ENCODE data around the gene SMTN. TPM values are rescaled to one million over a fixed set of nuclear protein-coding genes. Genes with fewer than 3 reads are reported as not detected.

The SMTN gene
- total RNA-seq, 3 donors from 2014 or later (not counting 1 experiment from before 2014, with no cell fraction given): 2.1 to 4.3 (median 3.6) TPM

DNA sequence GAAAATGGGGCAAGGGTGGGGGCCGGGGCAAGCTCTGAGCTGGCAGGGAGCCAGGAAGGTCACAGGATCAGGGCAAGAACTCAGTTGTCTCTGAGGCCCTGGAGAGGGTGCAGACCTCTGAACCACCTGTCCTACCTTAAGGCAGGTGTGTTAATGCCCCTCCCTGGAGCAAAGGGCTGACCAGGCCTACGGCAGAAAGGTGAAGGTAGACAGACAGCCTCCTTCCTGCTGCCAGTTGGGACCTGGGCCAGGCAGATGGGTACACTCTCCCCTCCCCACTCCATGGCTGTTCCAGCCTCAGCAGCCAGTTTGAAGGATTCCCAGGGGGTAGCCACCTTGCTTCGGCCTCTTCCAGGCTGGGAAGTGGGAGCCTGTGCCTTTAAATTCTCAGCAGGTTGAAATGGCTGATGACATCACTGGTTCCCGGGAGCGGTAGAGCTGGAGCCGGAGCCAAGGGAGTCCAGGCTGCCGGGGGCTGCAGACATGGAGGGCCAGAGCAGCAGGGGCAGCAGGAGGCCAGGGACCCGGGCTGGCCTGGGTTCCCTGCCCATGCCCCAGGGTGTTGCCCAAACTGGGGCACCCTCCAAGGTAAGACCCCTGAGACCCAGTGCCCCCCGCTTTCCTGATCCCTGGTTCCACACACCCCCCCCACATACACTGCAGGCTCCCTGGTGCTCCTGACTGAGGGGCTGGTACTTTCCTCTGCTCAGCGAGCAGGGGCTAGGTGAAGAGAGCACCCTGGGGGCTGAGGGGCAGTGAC, 41.6 kb downstream of the SMTN start, which contains the start of gene INPP5J:
TSS of gene INPP5J (plus strand) at position 435 of the 760 bp plus-strand sequence. CDS start at position 484, 49 bp downstream.
- no peak within 1 kb of the TSS for H3K27ac Mint-ChIP-seq
- WGBS (ENCODE audit: insufficient coverage): 72% methylated on average over 10 of the region's 10 CpGs

DNA sequence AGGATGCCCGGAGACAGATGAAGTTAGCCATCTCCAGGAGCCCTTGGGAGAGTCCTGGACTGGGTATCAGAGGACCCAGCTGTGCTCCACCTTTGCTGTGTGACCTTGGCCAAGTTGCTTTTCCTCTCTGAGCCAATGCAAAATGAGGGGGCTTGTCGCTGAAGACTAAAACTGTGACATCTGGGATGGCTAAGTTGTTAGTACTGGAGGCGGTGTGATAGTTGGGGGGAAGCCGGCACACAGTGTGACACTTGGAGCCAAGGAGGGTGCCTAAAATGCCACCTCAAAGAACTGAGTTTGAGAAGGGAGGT, 42.1 kb downstream of the SMTN start:
- intact Hi-C loops (cut with micrococcal nuclease): no loop called here
- Mint-ChIP-seq H3K27me3 (ENCODE audit: low read depth in 2 of 2) (no peaks in the 10 kb centered on the region), H3K9me3 (no peaks in the 10 kb centered on the region), H3K4me3 (no peak overlapping the region), H3K36me3 (no peaks in the 10 kb centered on the region), H3K27ac (no peak overlapping the region), H3K4me1 (no peaks in the 10 kb centered on the region)
- no peak for ATAC-seq
- H3K27me3 ChIP-seq (ENCODE audit: control insufficient read depth, insufficient read depth, low read length): no peaks in the 10 kb centered on the region
- 91% methylated on average over 4 of the region's 4 CpGs for WGBS (ENCODE audit: insufficient coverage)
- H3K4me1 ChIP-seq (ENCODE audit: control insufficient read depth, insufficient read depth, low read length): no peaks in the 10 kb centered on the region
- TF ChIP-seq, protein P1, sequence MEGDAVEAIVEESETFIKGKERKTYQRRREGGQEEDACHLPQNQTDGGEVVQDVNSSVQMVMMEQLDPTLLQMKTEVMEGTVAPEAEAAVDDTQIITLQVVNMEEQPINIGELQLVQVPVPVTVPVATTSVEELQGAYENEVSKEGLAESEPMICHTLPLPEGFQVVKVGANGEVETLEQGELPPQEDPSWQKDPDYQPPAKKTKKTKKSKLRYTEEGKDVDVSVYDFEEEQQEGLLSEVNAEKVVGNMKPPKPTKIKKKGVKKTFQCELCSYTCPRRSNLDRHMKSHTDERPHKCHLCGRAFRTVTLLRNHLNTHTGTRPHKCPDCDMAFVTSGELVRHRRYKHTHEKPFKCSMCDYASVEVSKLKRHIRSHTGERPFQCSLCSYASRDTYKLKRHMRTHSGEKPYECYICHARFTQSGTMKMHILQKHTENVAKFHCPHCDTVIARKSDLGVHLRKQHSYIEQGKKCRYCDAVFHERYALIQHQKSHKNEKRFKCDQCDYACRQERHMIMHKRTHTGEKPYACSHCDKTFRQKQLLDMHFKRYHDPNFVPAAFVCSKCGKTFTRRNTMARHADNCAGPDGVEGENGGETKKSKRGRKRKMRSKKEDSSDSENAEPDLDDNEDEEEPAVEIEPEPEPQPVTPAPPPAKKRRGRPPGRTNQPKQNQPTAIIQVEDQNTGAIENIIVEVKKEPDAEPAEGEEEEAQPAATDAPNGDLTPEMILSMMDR (IDR thresholded peaks at IDR 0.05): no peak
- H3K36me3 ChIP-seq (ENCODE audit: control insufficient read depth, insufficient read depth, low read length): no peaks in the 10 kb centered on the region
- no peak overlapping the region for H3K27ac ChIP-seq (ENCODE audit: low read length)
- no peak overlapping the region for H3K4me3 ChIP-seq (ENCODE audit: low read length)
- H3K9me3 ChIP-seq (ENCODE audit: control insufficient read depth, insufficient read depth, low read length): no peaks in the 10 kb centered on the region
- no peak for DNase-seq

More for the DNA sequence above, 41.6 kb downstream of the SMTN start, which contains the start of gene INPP5J:
- Histone ChIP-seq H3K9me3 (ENCODE audit: control insufficient read depth, insufficient read depth, low read length) (no peaks in the 10 kb centered on the region), H3K4me1 (ENCODE audit: control insufficient read depth, insufficient read depth, low read length) (no peaks in the 10 kb centered on the region), H3K27me3 (ENCODE audit: control insufficient read depth, insufficient read depth, low read length) (no peaks in the 10 kb centered on the region), H3K4me3 (ENCODE audit: low read length) (no peak within 1 kb of the TSS), H3K36me3 (ENCODE audit: control insufficient read depth, insufficient read depth, low read length) (no peaks in the 10 kb centered on the region), H3K27ac (ENCODE audit: low read length) (no peak within 1 kb of the TSS)
- Mint-ChIP-seq H3K36me3 (no peaks in the 10 kb centered on the region), H3K27me3 (ENCODE audit: low read depth in 2 of 2) (no peaks in the 10 kb centered on the region), H3K4me1 (no peaks in the 10 kb centered on the region), H3K9me3 (no peaks in the 10 kb centered on the region), H3K4me3 (no peak within 1 kb of the TSS)
- ATAC-seq: no peak
- TF ChIP-seq, protein P1 (IDR thresholded peaks at IDR 0.05): no peak
- no peak for DNase-seq
- intact Hi-C loops (cut with micrococcal nuclease): no loop called here

DNA sequence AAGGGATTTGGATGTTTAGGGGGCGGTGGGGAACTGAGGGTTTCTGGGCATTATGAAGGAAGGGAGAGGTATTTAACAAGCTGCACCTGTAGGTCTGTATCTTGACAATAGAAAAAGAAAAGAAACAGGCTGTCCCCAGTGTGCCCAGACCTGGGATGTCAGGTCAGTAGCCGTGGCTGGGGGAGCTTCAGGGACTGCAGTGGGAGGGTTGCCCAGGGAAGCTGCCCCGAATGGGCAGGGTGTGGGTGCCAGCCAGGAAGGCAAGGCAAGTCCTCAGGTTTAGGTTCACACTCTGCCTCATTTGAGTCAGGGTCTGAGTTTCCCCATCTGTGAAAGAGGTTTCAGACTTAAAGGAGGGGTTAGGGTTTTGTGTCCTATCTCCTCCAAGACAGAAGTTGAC, 43.2 kb downstream of the SMTN start:
- DNase-seq: no peak
- no peaks in the 10 kb centered on the region for H3K27me3 ChIP-seq (ENCODE audit: control insufficient read depth, insufficient read depth, low read length)
- H3K4me3 ChIP-seq (ENCODE audit: low read length): no peak overlapping the region
- H3K9me3 Mint-ChIP-seq: no peaks in the 10 kb centered on the region
- intact Hi-C loops (cut with micrococcal nuclease): no loop called here
- no peak overlapping the region for H3K27ac Mint-ChIP-seq
- H3K4me1 Mint-ChIP-seq: no peaks in the 10 kb centered on the region
- H3K36me3 ChIP-seq (ENCODE audit: control insufficient read depth, insufficient read depth, low read length): no peaks in the 10 kb centered on the region
- no peaks in the 10 kb centered on the region for H3K36me3 Mint-ChIP-seq
- TF ChIP-seq, protein P1 (IDR thresholded peaks at IDR 0.05): no peak
- no peak overlapping the region for H3K4me3 Mint-ChIP-seq
- H3K4me1 ChIP-seq (ENCODE audit: control insufficient read depth, insufficient read depth, low read length): no peaks in the 10 kb centered on the region
- no peaks in the 10 kb centered on the region for H3K9me3 ChIP-seq (ENCODE audit: control insufficient read depth, insufficient read depth, low read length)
- 81% methylated on average over 3 of the region's 3 CpGs for WGBS (ENCODE audit: insufficient coverage)
- no peak overlapping the region for H3K27ac ChIP-seq (ENCODE audit: low read length)
- no peak for ATAC-seq
- H3K27me3 Mint-ChIP-seq (ENCODE audit: low read depth in 2 of 2): no peaks in the 10 kb centered on the region

Data from natural killer cell (primary cell).